ENCODE data around the gene GTF3C5.

DNA sequence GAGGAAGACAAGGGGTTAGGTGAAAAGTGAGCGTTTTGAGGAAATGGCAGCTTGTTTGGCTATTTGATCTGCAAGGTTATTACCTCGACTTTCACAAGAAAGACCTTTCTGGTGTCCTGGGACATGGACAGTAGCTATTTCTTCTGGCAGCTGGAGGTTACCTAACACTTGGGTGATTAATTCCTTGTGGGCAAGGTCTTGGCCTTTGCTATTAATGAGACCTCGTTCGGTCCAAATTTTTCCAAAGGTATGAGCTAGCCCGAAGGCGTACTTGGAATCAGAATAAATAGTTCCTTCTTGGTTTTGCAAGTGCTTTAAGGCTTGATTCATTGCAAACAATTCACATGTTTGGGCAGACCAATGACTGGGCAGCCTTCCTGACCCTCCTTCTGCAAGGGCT is 4.9 kb downstream of the GTF3C5 start:
- TF ChIP-seq TCF7 (IDR thresholded peaks at IDR 0.05; ENCODE audit: borderline replicate concordance): no peak
- no peak for TF ChIP-seq POLR2AphosphoS5 (IDR thresholded peaks at IDR 0.05; ENCODE audit: low read length)
- TF ChIP-seq, protein P1, sequence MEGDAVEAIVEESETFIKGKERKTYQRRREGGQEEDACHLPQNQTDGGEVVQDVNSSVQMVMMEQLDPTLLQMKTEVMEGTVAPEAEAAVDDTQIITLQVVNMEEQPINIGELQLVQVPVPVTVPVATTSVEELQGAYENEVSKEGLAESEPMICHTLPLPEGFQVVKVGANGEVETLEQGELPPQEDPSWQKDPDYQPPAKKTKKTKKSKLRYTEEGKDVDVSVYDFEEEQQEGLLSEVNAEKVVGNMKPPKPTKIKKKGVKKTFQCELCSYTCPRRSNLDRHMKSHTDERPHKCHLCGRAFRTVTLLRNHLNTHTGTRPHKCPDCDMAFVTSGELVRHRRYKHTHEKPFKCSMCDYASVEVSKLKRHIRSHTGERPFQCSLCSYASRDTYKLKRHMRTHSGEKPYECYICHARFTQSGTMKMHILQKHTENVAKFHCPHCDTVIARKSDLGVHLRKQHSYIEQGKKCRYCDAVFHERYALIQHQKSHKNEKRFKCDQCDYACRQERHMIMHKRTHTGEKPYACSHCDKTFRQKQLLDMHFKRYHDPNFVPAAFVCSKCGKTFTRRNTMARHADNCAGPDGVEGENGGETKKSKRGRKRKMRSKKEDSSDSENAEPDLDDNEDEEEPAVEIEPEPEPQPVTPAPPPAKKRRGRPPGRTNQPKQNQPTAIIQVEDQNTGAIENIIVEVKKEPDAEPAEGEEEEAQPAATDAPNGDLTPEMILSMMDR (IDR thresholded peaks at IDR 0.05 in 2 of 3, conservative IDR thresholded peaks at IDR 0.05 in 1 of 3; ENCODE audit: control insufficient read depth in 2 of 3, extremely low read depth in 1 of 3, insufficient read depth in 1 of 3, low read depth in 3 of 3, low read length in 3 of 3): no peak
- TF ChIP-seq, protein P2, sequence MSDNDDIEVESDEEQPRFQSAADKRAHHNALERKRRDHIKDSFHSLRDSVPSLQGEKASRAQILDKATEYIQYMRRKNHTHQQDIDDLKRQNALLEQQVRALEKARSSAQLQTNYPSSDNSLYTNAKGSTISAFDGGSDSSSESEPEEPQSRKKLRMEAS (IDR thresholded peaks at IDR 0.05; ENCODE audit: low read depth, low read length): no peak
- TF ChIP-seq EZH2 (IDR thresholded peaks at IDR 0.05; ENCODE audit: borderline replicate concordance, control insufficient read depth, low read depth, low read length): no peak
- TF ChIP-seq CHD1 (IDR thresholded peaks at IDR 0.05; ENCODE audit: low read depth, low read length): no peak
- no peak for TF ChIP-seq SUZ12 (IDR thresholded peaks at IDR 0.05; ENCODE audit: unreplicated experiment)
- TF ChIP-seq, protein P3, sequence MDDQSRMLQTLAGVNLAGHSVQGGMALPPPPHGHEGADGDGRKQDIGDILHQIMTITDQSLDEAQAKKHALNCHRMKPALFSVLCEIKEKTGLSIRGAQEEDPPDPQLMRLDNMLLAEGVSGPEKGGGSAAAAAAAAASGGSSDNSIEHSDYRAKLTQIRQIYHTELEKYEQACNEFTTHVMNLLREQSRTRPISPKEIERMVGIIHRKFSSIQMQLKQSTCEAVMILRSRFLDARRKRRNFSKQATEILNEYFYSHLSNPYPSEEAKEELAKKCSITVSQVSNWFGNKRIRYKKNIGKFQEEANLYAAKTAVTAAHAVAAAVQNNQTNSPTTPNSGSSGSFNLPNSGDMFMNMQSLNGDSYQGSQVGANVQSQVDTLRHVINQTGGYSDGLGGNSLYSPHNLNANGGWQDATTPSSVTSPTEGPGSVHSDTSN (IDR thresholded peaks at IDR 0.05; ENCODE audit: insufficient replicate concordance, low read depth, low read length): no peak
- TF ChIP-seq EP300 (IDR thresholded peaks at IDR 0.05; ENCODE audit: borderline replicate concordance in 1 of 2, control insufficient read depth in 1 of 2, low read depth in 2 of 2, low read length in 2 of 2): no peak
- TF ChIP-seq MYC (IDR thresholded peaks at IDR 0.05; ENCODE audit: insufficient read depth, insufficient read length, insufficient replicate concordance, low read length, severe bottlenecking): no peak
- TF ChIP-seq HDAC2 (IDR thresholded peaks at IDR 0.05): no peak
- no peak for TF ChIP-seq DPF2 (IDR thresholded peaks at IDR 0.05)
